GM18870 (cell line): ENCODE results near the gene DPPA2.
"Not testable (repeated sequence)": the region's sequence is repeated elsewhere in the genome, so short reads cannot be mapped to it uniquely, and the experiment has no call there.

Source experiments
- ATAC-seq: cut with Tn5 transposase; IDR thresholded peaks from one replicate; pipeline ENCODE4 v1.9.1; 2021; ENCODE audit warnings: moderate library complexity; ENCODE audit not compliant: unreplicated experiment

DPPA2 gene

GRCh38 chr3:109316162-109316730 is at the start of gene DPPA2:
Gene DPPA2 (minus strand): TSS chr3:109316517. CDS start chr3:109314542, 1,975 bp downstream.
- no peak for ATAC-seq

GRCh38 chr3:109364088-109364487 is 47.8 kb upstream of the DPPA2 start:
- ATAC-seq: no peak

GRCh38 chr3:109363634-109364033 is 47.3 kb upstream of the DPPA2 start:
- no peak for ATAC-seq

DNA sequence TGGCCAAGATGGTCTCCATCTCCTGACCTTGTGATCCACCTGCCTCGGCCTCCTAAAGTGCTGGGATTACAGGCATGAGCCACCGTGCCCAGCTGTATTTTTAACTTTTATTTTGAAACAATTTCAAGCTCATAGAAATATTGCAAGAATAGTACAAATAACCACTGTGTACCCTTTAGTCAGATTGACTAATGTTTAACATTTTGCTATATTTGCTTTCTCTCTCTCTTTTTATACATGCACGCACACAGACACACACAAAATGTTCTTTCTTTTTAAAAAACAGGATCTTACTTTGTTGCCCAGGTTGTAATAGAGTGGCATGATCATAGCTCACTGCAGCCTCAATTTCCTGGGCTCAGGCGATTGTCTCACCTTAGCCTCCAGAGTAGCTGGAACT is 46.5 kb upstream of the DPPA2 start:
- ATAC-seq: no peak

- ATAC-seq: not testable (repeated sequence)
Measured at GRCh38 chr3:109358809-109359208, 42.5 kb upstream of the DPPA2 start.

DNA sequence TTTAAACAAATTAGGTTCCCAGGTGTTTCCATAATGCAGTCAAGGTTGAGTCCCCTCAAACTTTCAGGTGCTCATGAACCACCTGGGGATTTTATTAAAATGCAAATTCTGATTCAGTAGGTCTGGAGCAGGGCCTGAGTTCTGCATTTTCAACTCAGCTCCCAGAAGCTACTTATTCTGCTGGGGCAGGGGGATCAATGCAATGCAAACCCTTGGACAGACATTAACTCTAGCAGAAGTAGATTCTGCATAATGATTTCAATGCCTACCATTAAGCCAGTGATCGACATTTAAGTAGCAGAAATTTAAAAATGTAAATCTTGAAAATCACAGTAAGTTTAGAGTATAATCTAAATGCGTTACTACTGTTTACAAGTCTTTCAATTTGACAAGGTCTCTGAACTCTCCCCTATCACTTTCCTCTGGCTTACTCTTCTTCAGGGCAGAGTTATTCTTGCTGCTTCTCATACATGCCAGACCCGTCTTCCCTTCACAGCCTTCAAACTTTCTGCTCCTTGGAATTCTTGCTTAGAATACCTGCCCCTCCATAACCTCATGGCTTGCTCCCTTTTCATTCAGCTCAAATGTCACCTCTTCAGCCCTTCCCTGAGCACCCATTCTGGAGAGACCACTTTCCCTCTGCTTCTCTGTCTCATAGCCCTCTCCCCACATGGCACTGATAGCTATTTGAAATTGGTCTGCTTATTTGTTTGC is 40.3 kb upstream of the DPPA2 start:
- ATAC-seq: no peak

GRCh38 chr3:109355625-109356441 is 39.5 kb upstream of the DPPA2 start:
- no peak for ATAC-seq

- ATAC-seq: no peak
Measured at GRCh38 chr3:109353057-109353456, 36.7 kb upstream of the DPPA2 start.

DNA sequence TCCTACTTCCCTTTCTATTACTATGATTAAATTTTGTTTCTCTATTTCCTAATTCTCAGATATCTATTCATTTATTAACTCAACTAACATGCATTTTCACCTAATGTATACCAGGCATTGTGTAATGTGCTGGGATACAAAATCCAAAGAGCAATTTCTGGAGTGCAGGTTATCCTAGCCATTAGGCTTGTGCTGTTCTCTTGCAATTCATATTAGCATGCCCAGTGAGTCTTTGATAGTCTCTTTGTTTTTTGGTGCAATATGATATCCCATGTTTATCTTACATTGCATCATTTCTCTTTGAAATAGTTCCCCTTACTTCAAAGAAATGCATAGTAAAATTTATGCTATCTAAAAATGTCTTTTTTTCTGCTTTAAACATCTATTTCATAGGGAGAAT is 34.9 kb upstream of the DPPA2 start:
- no peak for ATAC-seq

DNA sequence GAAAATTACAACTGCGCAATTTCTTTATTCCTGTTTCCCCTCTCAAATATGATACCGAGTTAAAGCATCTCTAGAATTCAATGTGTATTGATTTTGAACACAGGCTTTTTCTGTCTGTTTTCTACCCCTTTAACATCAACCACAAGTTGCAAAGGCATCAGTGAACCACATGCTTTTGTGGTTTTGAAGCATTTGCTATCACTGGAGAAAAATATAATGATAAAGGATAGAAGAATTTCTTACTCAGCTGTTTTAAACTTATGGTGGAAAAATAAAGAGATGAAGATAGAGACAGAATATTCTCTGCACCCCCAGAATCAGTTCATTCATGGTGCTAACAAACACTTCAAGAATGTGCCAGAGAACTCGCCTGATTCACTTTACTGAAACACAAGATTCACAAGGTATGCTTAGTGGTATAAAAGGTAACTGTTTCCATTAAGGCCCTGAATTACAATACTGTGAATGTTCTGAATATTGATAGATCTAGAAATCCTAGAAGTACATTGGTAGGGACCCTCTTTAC is 30.5 kb upstream of the DPPA2 start:
- no peak for ATAC-seq

DNA sequence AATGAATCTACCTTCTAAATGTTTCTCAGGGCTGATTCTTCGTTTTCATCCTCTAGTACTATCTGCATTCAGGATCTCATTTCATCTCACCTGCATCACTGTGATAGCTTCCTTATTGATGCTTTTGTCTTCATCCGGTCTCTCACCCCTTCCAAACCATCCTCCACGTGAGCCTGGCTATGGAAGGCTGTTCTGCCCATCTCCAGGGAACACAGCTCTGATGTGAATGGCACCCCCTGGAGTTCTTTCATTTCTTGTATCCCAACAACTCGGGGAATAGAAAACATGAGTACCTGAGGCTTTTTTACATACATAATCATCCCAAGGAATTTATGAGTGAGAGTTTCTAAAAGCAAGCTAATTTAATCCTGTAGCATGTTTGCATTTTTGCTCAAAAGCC is 29.8 kb upstream of the DPPA2 start:
- ATAC-seq: no peak

DNA sequence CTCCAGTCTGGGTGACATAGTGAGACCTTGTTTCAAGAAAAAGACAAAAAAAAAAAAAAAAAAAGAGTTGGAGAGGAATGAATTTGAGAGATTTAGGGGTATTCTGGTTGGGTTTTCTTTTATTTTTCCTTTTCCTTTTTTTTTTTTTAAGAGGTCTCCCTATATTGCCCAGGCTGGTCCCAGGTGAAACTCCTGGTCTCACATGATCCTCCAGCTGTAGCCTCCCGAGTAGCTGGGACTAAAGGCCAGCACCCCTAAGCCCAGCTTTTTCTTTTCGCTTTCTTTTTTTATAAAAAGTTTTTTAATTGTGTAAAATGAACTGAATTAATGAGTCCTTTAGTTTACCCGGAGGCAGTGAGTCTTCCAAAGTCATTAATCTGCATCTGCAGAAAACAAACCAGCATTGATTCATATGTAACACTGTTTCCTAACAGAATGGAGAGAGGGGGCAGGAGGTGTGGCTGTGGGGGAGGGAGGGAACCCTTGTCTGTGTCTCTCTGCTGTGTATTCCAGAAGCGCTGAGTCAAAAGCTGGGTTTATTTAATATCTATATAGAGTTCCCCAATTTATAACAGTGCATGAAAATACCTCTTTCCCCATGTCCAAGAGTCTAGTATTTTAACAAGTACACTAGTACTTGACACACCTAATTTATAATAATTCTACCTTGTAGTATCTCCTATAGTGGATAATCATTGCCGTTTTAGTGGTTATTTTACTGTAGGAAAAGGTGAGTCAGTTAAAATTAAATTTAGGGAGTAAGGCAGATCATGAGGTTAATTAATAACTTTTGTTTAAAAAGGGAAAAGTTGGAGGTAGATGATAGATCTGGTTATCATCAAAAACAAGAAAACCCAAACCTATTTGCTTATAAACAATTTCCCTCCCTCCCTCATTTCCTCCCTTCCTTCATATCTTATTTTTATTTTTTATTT is 23.7 kb upstream of the DPPA2 start:
- no peak for ATAC-seq

DNA sequence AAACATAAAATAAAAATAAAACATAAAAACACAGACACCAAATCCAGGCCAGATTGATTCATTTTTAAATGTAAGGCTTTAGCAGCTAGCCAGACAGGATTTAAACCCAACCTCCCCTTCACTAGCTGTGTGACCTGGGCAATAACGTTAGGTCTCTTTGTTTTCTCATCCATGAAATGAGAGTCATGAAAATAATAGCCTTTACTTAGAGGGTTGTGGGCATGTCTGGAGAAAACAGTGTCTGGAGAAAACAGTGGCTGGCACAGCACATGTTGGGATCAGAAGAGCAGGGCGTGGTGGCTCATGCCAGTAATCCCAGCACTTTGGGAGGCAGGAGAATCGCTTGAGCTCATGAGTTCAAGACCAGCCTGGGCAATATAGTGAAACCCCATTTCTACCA is 22.9 kb upstream of the DPPA2 start:
- no peak for ATAC-seq

DNA sequence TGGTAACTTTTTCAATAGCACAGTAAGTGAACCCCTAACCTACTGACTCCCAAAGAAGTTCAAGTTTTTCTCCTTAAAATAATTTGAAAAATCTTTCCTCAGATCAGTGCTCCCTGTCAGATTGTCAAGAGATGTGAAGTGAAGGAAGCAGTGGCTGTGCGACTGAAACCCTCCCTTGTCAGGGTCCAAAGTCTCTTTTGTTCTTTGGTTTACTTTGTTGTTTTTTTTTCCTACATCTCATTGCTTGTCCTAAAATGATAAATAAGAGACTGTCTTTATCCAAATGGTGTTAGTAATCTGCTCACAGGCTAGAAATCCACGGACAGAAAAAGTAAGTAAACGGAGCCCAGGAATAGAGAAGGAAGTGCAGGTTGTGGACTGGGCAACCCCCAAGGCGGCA is 22.0 kb upstream of the DPPA2 start:
- ATAC-seq: no peak

GRCh38 chr3:109337393-109337792 is 21.1 kb upstream of the DPPA2 start, which contains the start of gene DPPA4:
Gene DPPA4 (minus strand): TSS chr3:109337546. CDS start chr3:109337517, 29 bp downstream.
- ATAC-seq: no peak

GRCh38 chr3:109336291-109336861 is 20.1 kb upstream of the DPPA2 start:
- no peak for ATAC-seq

- no peak for ATAC-seq
Measured at GRCh38 chr3:109334572-109334971, 18.3 kb upstream of the DPPA2 start.

- no peak for ATAC-seq
Measured at GRCh38 chr3:109331692-109332091, 15.4 kb upstream of the DPPA2 start.

DNA sequence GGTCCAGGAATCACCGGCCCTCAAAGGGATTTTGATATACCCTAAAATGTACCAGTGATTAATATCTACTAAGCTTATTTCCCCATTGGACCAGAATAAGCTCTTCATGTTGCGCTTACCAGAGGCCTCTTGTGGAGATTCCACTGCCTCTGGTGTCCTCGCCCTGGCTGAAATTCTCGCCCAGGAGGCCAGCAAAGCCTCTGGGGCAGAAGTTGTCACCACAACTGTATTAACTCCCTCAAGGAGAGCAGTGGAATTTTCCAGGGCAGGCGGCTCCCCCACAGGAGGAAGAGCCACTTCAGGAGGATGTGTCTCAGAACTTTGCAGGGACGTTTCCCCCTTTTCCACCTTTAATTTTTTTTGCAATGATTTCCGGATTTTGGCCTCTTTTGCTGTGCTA is 14.1 kb upstream of the DPPA2 start:
- ATAC-seq: no peak

GRCh38 chr3:109328202-109328601 is 11.9 kb upstream of the DPPA2 start:
- no peak for ATAC-seq
